OCI-LY3 (cell line): ENCODE measurements around the gene UBE3B.

Source experiments
- CTCF ChIP-seq: fragments of 200-600, 300-600 bp; sonication (generic); IDR thresholded peaks from 2 replicates; pipeline ENCODE4 v1.5.1; 2014; ENCODE audit warnings: antibody characterized with exemption, low read length, low read depth
- EZH2phosphoT487 ChIP-seq: fragments of 200-600 bp; shearing (Covaris generic); IDR thresholded peaks from 2 replicates; pipeline ENCODE4 v1.6.1; 2018; ENCODE audit warnings: antibody characterized with exemption, mixed run types, low read depth

GRCh38 chr12:109524466-109525278 lies 47.2 kb downstream of the UBE3B start:
- TF ChIP-seq CTCF (no peak), EZH2phosphoT487 (no peak)
